Endothelial cell of umbilical vein (primary cell): ENCODE results near the gene ADGRG3. TPM values are rescaled to one million over a fixed set of nuclear protein-coding genes. Genes with fewer than 3 reads are reported as not detected.

ENCODE experiments used
- BruUV-seq: library from RNA; stranded (reverse); fragments of 400-500 nt; replicated peaks from 2 replicates; lab custom pipeline; 2021; lab: Mats Ljungman, UMichigan
- CTCF ChIA-PET: fragments of 300-600, 350-600 bp; sonication (Branson Sonifier 250); formaldehyde crosslinking; loops from one replicate; lab custom pipeline; 2021; ENCODE audit warnings: antibody characterized with exemption, inconsistent platforms; lab: Charles Lee
- POLR2A ChIA-PET: fragments of 300-600, 350-600 bp; sonication (Branson Sonifier 250); formaldehyde crosslinking; loops from one replicate; lab custom pipeline; 2021; ENCODE audit warnings: antibody characterized with exemption, inconsistent platforms; lab: Charles Lee
- DNase-seq: peaks from one replicate; pipeline ENCODE4 v3.0.0-alpha.2; 2011; ENCODE audit warnings: low read depth, low spot score
- FAIRE-seq: peaks from 2 replicates; lab custom pipeline; 2011; peaks lifted over from hg19 to GRCh38; lab: Jason Lieb, UNC
- H2AFZ ChIP-seq: 2 replicates; pipeline ENCODE4 v1.6.0; 2012; ENCODE audit warnings: low read depth, low read length, control low read depth, inconsistent platforms
- H3K27ac ChIP-seq: 2 replicates; pipeline ENCODE4 v1.5.1; 2011; ENCODE audit warnings: low read depth, mild to moderate bottlenecking, control low read depth, low read length, moderate library complexity; ENCODE audit not compliant: insufficient read depth
- H3K27me3 ChIP-seq, 2 experiments: 2 replicates each; pipeline versions ENCODE4 v1.6.0 to v1.6.1; 2011; ENCODE audit warnings: low read length in 2 of 2, mixed read lengths in 1 of 2; ENCODE audit not compliant: control insufficient read depth in 2 of 2, insufficient read depth in 2 of 2
- H3K36me3 ChIP-seq, 2 experiments: 2 replicates in 1 of 2; 3 replicates in 1 of 2; pipeline ENCODE4 v1.5.1; 2011; ENCODE audit warnings: low read length in 2 of 2, mild to moderate bottlenecking in 1 of 2, moderate library complexity in 1 of 2; ENCODE audit not compliant: control insufficient read depth in 2 of 2, insufficient read depth in 2 of 2; ENCODE audit errors: extremely low read depth in 1 of 2
- H3K4me1 ChIP-seq: 3 replicates; pipeline ENCODE4 v1.5.1; 2011; ENCODE audit warnings: mild to moderate bottlenecking, low read length; ENCODE audit not compliant: control insufficient read depth, insufficient read depth; ENCODE audit errors: extremely low read depth
- H3K4me2 ChIP-seq: 2 replicates; pipeline ENCODE4 v1.6.1; 2011; ENCODE audit warnings: low read length, control low read depth, mixed read lengths; ENCODE audit not compliant: insufficient read depth
- H3K4me3 ChIP-seq, 3 experiments: fragments of 200-600 bp in 1 of 3; sonication (generic), shearing (Covaris generic) in 1 of 3; replicated peaks in 1 of 3; 2 replicates each; pipeline ENCODE4 v1.5.1; 2011 to 2016; ENCODE audit warnings: control low read depth in 3 of 3, low read length in 3 of 3, mild to moderate bottlenecking in 2 of 3, inconsistent platforms in 1 of 3, low read depth in 1 of 3, moderate library complexity in 1 of 3; ENCODE audit not compliant: insufficient read depth in 1 of 3
- H3K79me2 ChIP-seq: 2 replicates; pipeline ENCODE4 v1.6.0; 2012; ENCODE audit warnings: low read length, inconsistent platforms; ENCODE audit not compliant: control insufficient read depth, insufficient read depth
- H3K9ac ChIP-seq: replicated peaks from 2 replicates; pipeline ENCODE3; 2011; ENCODE audit warnings: low read length, control low read depth; ENCODE audit not compliant: insufficient read depth; ENCODE audit errors: extremely low read depth
- H3K9me1 ChIP-seq: replicated peaks from 3 replicates; pipeline ENCODE4 v1.6.0; 2011; ENCODE audit warnings: mild to moderate bottlenecking, low read length; ENCODE audit not compliant: control insufficient read depth, insufficient read depth; ENCODE audit errors: extremely low read depth
- H3K9me3 ChIP-seq: replicated peaks from 2 replicates; pipeline ENCODE4 v1.5.1; 2012; ENCODE audit warnings: low read length, inconsistent platforms; ENCODE audit not compliant: control insufficient read depth, insufficient read depth
- H4K20me1 ChIP-seq: replicated peaks from 2 replicates; pipeline ENCODE3; 2011; ENCODE audit warnings: mild to moderate bottlenecking, low read length; ENCODE audit not compliant: control insufficient read depth, insufficient read depth; ENCODE audit errors: extremely low read depth
- EZH2 ChIP-seq: IDR thresholded peaks from 2 replicates; pipeline ENCODE4 v1.6.1; 2012; ENCODE audit warnings: borderline replicate concordance, low read depth, mild to moderate bottlenecking, moderate library complexity, low read length, inconsistent platforms; ENCODE audit not compliant: severe bottlenecking
- FOS ChIP-seq: IDR thresholded peaks from 2 replicates; pipeline ENCODE4 v1.6.1; 2011; ENCODE audit warnings: mild to moderate bottlenecking, low read length, moderate library complexity, borderline replicate concordance; ENCODE audit not compliant: insufficient read depth
- GATA2 ChIP-seq: IDR thresholded peaks from 2 replicates; pipeline ENCODE4 v1.7.0; 2011; ENCODE audit warnings: low read depth, mild to moderate bottlenecking, moderate library complexity, mixed read lengths, low read length; ENCODE audit not compliant: insufficient read length, insufficient read depth
- JUN ChIP-seq: IDR thresholded peaks from 2 replicates; pipeline ENCODE4 v1.6.1; 2011; ENCODE audit warnings: borderline replicate concordance, low read depth; ENCODE audit not compliant: insufficient read length, insufficient read depth
- MYC ChIP-seq: IDR thresholded peaks from one replicate; pipeline ENCODE4 v1.6.1; 2011; ENCODE audit warnings: mild to moderate bottlenecking, low read depth, low read length
- POLR2A ChIP-seq: IDR thresholded peaks from 2 replicates; pipeline ENCODE4 v1.6.1; 2012; ENCODE audit warnings: low read depth, mild to moderate bottlenecking, control low read depth, low read length
- POLR2AphosphoS5 ChIP-seq: IDR thresholded peaks from 2 replicates; pipeline ENCODE4 v1.6.1; 2012; ENCODE audit warnings: low read depth, mild to moderate bottlenecking, control low read depth, low read length, moderate library complexity; ENCODE audit not compliant: insufficient read depth
- dilution Hi-C: fragments of 300-500 bp; cut with MboI; formaldehyde crosslinking; loops from one replicate; pipeline ENCODE4 v1.15.0; 2019; ENCODE audit warnings: low sequenced_read_pairs; ENCODE audit not compliant: extremely low pct_ligation_motif_present
- intact Hi-C: fragments of 100-400 bp; cut with micrococcal nuclease; formaldehyde crosslinking; loops from one replicate; pipeline ENCODE4 v1.10.0; 2022
- polyA plus RNA-seq, 4 experiments: library from polyadenylated mRNA; depleted of rRNA in 3 of 4; stranded (reverse) in 3 of 4; unstranded in 1 of 4; fragments of >200 nt; gene quantifications; 2 replicates each; pipeline versions ENCODE4 v1.2.1 to v1.2.3, GENCODE V29; 2011 to 2012; ENCODE audit warnings: missing spikeins in 1 of 4
- total RNA-seq: library from RNA; stranded (reverse); gene quantifications from 2 replicates; pipeline ENCODE4 v1.2.3, GENCODE V29; 2021
- TF ChIP-seq, protein P1 (sequence below): IDR thresholded peaks from 2 replicates; pipeline ENCODE4 v1.6.1; 2011; ENCODE audit not compliant: insufficient read depth, insufficient read length
- TF ChIP-seq, protein P2 (sequence below), 2 donors: IDR thresholded peaks; 1 replicate in 1 of 2; 2 replicates in 1 of 2; pipeline ENCODE4 v1.5.1; 2011; ENCODE audit warnings: low read length in 2 of 2, mild to moderate bottlenecking in 2 of 2, moderate library complexity in 2 of 2, control low read depth in 1 of 2, inconsistent platforms in 1 of 2, low read depth in 1 of 2; ENCODE audit not compliant: insufficient read depth in 1 of 2; ENCODE audit errors: extremely low read depth in 1 of 2

ADGRG3 gene
- total and polyA plus RNA-seq, 2 donors (not counting 3 experiments of a cell fraction or from before 2014, with no cell fraction given): not detected

DNA sequence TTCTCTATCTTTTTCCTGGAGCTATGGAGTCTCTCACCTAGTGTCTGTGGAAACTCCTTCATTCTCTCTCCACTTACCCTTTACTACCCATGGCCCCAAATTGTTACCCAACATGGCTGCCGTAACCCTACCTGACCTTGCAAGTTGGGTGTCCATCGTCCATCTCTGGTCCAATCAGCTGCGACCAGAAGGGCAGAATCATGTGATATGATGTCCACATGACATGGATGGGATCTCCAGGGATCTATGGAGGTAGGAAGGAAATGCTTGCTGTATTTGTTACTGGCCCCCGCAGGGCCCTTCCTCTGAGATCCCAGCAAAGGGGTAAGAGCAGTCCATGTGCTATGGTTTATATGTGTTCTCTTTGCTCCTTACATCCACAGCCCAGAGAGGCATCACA, 18.5 kb downstream of the ADGRG3 start:
- Histone ChIP-seq H3K9me3 (no peaks in the 10 kb centered on the region), H3K27me3 (peaks cover 4 to 7% of the 10 kb centered on the region in 2 experiments), H3K9ac (no peak overlapping the region), H3K9me1 (no peaks in the 10 kb centered on the region), H3K4me2 (no peak overlapping the region), H3K27ac (no peak overlapping the region), H3K36me3 (no peaks in the 10 kb centered on the region), H4K20me1 (no peaks in the 10 kb centered on the region), H3K4me3 (no peak overlapping the region), H3K79me2 (no peaks in the 10 kb centered on the region), H3K4me1 (no peaks in the 10 kb centered on the region), H2AFZ (no peak overlapping the region)
- ChIA-PET POLR2A (no interaction called here), CTCF (interaction anchor here (1.2 to 3.4 kb wide), 2 partner anchors 37 to 96 kb away, joined by 3 to 15 read pairs; no protein-coding TSS in a partner anchor)
- TF ChIP-seq, protein P1, sequence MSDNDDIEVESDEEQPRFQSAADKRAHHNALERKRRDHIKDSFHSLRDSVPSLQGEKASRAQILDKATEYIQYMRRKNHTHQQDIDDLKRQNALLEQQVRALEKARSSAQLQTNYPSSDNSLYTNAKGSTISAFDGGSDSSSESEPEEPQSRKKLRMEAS: no peak
- no peak for TF ChIP-seq MYC
- no peak for TF ChIP-seq FOS
- no peak for TF ChIP-seq POLR2AphosphoS5
- TF ChIP-seq POLR2A: no peak
- TF ChIP-seq, protein P2, sequence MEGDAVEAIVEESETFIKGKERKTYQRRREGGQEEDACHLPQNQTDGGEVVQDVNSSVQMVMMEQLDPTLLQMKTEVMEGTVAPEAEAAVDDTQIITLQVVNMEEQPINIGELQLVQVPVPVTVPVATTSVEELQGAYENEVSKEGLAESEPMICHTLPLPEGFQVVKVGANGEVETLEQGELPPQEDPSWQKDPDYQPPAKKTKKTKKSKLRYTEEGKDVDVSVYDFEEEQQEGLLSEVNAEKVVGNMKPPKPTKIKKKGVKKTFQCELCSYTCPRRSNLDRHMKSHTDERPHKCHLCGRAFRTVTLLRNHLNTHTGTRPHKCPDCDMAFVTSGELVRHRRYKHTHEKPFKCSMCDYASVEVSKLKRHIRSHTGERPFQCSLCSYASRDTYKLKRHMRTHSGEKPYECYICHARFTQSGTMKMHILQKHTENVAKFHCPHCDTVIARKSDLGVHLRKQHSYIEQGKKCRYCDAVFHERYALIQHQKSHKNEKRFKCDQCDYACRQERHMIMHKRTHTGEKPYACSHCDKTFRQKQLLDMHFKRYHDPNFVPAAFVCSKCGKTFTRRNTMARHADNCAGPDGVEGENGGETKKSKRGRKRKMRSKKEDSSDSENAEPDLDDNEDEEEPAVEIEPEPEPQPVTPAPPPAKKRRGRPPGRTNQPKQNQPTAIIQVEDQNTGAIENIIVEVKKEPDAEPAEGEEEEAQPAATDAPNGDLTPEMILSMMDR (IDR thresholded peaks at IDR 0.05; ENCODE audit: extremely low read depth in 1 of 2, insufficient read depth in 1 of 2, low read depth in 1 of 2, low read length in 2 of 2): no peak
- TF ChIP-seq GATA2: no peak
- TF ChIP-seq EZH2: no peak
- TF ChIP-seq JUN: no peak
- BruUV-seq: no TSS peak
- dilution Hi-C loops: no loop called here
- DNase-seq: no peak
- intact Hi-C loops: no loop called here
- FAIRE-seq: no peak
